GM12864 (cell line): ENCODE data around the gene OXSR1.
A peak's percentile ranks its signal among the peaks of the same experiment; 100 is the strongest.

ENCODE experiments used
- DNase-seq: peaks from one replicate; pipeline ENCODE4 v3.0.0-alpha.2; 2011; ENCODE audit warnings: low read depth
- H3K4me3 ChIP-seq: 2 replicates; pipeline ENCODE4 v1.5.1; 2011; ENCODE audit warnings: mild to moderate bottlenecking, low read depth, low read length, control low read depth
- TF ChIP-seq, protein P1 (sequence below): IDR thresholded peaks from 2 replicates; pipeline ENCODE4 v1.5.1; 2011; ENCODE audit warnings: low read depth, mild to moderate bottlenecking, moderate library complexity, low read length, control low read depth, inconsistent platforms; ENCODE audit errors: missing control alignments

Gene OXSR1

DNA sequence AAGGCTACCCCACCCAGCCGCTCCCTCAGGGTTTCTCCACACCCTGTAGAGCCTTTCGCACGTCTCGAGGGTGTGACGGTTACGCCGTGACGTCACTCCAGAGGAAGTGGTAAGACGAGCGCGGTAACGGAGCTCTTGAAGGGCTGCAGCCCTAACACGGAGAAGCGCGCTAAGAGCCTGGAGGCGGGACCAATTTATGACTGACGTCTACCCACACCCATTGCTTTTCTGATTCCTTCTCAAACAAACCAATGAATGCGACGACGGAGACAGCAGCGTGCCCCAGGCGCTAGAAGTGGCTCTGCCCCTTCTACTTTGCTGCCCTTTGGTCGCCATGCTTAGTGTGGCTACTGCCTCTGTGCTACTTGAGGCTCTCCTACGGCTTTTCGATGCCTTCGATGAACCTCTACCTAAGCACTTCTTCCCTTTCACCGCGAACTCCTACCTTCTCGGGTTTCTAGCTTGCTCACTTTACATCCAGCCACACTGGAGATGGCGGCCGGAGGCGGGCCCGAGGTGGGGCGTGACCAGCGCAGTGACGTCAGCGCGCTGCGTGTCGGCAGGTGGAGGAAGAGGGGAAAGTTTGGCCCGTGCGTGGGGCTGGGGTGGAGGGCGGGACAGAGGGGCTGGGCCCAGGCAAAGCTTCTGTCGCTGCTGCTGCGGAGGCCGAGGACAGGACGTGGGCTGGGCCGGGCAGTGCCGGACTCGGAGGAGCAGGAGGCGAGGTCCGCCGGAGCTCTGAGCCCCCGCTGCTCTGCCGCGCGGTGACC, at the start of gene OXSR1:
Gene OXSR1, plus strand, starts transcription at position 586 of the 770 bp plus-strand sequence. CDS start 340 bp downstream, outside the sequence.
- peak within 1 kb of the TSS; percentile 91 for H3K4me3 ChIP-seq
- DNase-seq = peak; percentile 100
- TF ChIP-seq, protein P1, sequence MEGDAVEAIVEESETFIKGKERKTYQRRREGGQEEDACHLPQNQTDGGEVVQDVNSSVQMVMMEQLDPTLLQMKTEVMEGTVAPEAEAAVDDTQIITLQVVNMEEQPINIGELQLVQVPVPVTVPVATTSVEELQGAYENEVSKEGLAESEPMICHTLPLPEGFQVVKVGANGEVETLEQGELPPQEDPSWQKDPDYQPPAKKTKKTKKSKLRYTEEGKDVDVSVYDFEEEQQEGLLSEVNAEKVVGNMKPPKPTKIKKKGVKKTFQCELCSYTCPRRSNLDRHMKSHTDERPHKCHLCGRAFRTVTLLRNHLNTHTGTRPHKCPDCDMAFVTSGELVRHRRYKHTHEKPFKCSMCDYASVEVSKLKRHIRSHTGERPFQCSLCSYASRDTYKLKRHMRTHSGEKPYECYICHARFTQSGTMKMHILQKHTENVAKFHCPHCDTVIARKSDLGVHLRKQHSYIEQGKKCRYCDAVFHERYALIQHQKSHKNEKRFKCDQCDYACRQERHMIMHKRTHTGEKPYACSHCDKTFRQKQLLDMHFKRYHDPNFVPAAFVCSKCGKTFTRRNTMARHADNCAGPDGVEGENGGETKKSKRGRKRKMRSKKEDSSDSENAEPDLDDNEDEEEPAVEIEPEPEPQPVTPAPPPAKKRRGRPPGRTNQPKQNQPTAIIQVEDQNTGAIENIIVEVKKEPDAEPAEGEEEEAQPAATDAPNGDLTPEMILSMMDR = no peak

- no peak overlapping the region for H3K4me3 ChIP-seq
- TF ChIP-seq, protein P1 = no peak
- DNase-seq = no peak
Observed at GRCh38 chr3:38115645-38116427, 49.5 kb upstream of the OXSR1 start.

DNA sequence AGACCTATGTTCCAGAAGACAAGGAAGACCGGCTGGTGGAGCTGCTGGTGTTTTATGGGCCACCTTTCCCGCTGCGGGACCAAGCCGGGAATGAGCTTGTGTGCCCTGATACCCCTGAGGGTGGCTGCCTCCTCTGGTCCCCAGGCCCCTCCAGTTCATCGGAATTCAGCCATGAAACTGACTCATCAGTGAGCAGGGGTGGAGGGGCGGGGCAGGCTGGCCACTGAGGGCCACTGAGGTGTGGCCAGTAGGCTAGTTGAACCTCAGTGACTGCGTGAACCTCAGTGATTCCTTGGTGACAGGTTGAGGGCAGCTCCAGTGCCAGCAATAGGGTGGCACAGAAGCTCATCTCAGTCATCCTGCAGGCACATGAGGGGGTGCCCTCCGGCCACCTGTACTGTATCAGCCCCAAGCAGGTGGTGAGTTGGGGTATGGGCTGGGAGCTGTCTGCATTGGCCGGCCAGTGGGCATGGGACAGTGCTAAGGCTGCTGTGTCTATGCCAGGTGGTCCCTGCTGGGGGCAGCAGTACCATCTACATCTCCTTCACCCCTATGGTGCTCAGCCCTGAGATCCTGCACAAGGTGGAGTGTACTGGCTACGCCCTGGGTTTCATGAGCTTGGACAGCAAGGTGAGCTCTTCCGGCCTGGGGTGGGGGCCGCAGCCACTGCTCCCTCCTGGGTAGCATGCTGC, 48.7 kb upstream of the OXSR1 start:
- H3K4me3 ChIP-seq = no peak overlapping the region
- TF ChIP-seq, protein P1 = no peak
- no peak for DNase-seq

GRCh38 chr3:38117163-38117716, 48.1 kb upstream of the OXSR1 start:
- DNase-seq = no peak
- no peak overlapping the region for H3K4me3 ChIP-seq
- TF ChIP-seq, protein P1 = no peak

DNA sequence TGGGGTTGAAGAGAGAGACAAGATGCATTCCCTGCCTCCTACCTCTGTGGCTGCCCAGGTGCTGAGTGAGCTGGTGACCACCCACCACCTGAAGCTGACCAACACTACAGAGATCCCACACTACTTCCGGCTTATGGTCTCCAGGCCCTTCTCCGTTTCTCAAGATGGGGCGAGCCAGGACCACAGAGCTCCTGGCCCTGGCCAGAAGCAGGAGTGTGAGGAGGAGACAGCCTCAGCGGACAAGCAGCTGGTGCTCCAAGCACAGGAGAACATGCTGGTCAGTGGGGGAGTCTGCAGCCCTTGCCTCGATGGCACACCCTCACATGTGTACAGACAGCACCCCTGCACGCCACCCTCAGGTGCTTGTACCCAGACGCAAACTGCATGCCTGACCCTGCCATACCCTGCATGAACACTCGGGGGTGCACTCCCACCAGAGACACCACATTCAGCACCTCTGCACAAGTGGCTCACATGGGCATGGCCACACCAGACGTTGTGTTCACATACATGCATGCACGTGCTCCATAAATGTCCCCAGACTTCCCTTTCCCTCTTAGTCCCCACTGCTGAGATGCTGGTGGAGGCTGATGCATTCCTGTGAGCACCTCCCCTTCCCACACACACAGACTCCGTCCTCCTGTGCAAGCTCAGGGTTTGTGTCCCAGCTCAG, 47.5 kb upstream of the OXSR1 start:
- no peak for DNase-seq

More for the DNA sequence above, 47.5 kb upstream of the OXSR1 start:
- H3K4me3 ChIP-seq = no peak overlapping the region
- TF ChIP-seq, protein P1 = peak; percentile 96
